Endothelial cell (in vitro differentiated cells): ENCODE results near the gene TMEM132D. TPM values are rescaled to one million over a fixed set of nuclear protein-coding genes. Genes with fewer than 3 reads are reported as not detected.

Experiments
- DNase-seq: peaks from one replicate; pipeline ENCODE4 v3.0.0; 2021; ENCODE audit warnings: low spot score
- H3K27ac Mint-ChIP-seq: one replicate; pipeline ENCODE4 v1.8.0; 2021; ENCODE audit warnings: mixed read lengths, inconsistent platforms; ENCODE audit not compliant: unreplicated experiment
- H3K27me3 Mint-ChIP-seq: one replicate; pipeline ENCODE4 v1.8.0; 2021; ENCODE audit warnings: mild to moderate bottlenecking, moderate library complexity, mixed read lengths, inconsistent platforms; ENCODE audit not compliant: unreplicated experiment
- H3K36me3 Mint-ChIP-seq: one replicate; pipeline ENCODE4 v1.8.0; 2021; ENCODE audit warnings: mild to moderate bottlenecking, low read depth, mixed read lengths, inconsistent platforms; ENCODE audit not compliant: unreplicated experiment
- H3K4me1 Mint-ChIP-seq: one replicate; pipeline ENCODE4 v1.8.0; 2021; ENCODE audit warnings: mild to moderate bottlenecking, mixed read lengths, inconsistent platforms; ENCODE audit not compliant: unreplicated experiment
- H3K4me3 Mint-ChIP-seq: one replicate; pipeline ENCODE4 v1.8.0; 2021; ENCODE audit warnings: mild to moderate bottlenecking, mixed read lengths, inconsistent platforms; ENCODE audit not compliant: unreplicated experiment
- H3K9me3 Mint-ChIP-seq: one replicate; pipeline ENCODE4 v1.8.0; 2021; ENCODE audit warnings: mixed read lengths, inconsistent platforms; ENCODE audit not compliant: unreplicated experiment
- total RNA-seq: library from RNA; stranded (reverse); fragmentation: NEBNext Ultra II Directional; extraction: Animal tissue kit (Norgen Biotek cat#: 25700); gene quantifications from one replicate; pipeline ENCODE4 v1.2.1, GENCODE V29; 2021; ENCODE audit not compliant: unreplicated experiment
- TF ChIP-seq, protein P1 (sequence below): fragments of 200-600 bp; sonication (generic); IDR thresholded peaks from one replicate; pipeline ENCODE4 v1.5.0; 2021; ENCODE audit warnings: antibody characterized with exemption; ENCODE audit not compliant: unreplicated experiment

Gene TMEM132D
- total RNA-seq, 1 donor from 2014 or later: not detected

DNA sequence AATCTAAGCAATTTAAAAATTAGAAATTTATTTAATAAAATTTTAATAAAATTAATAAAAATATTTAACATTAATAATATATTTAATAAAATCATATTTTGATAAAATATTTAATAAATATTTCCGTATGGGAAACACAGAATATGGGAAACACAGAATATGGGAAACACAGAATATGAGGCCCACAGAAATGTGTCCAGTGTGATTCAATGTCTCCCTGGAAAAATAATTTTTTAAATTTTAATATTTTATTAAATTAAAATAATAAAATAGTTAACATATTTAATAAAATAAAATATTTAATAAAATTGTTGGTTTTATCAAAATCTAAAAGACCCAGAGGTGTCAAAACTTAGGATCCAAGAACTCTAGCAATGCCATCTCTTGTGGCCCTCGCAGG is 186.4 kb downstream of the TMEM132D start:
- Mint-ChIP-seq H3K36me3 (peaks cover 4% of the 10 kb centered on the region), H3K4me1 (no peaks in the 10 kb centered on the region), H3K27me3 (peaks cover 4% of the 10 kb centered on the region), H3K27ac (no peak overlapping the region), H3K4me3 (no peak overlapping the region), H3K9me3 (peaks cover 49% of the 10 kb centered on the region)
- no peak for DNase-seq
- TF ChIP-seq, protein P1, sequence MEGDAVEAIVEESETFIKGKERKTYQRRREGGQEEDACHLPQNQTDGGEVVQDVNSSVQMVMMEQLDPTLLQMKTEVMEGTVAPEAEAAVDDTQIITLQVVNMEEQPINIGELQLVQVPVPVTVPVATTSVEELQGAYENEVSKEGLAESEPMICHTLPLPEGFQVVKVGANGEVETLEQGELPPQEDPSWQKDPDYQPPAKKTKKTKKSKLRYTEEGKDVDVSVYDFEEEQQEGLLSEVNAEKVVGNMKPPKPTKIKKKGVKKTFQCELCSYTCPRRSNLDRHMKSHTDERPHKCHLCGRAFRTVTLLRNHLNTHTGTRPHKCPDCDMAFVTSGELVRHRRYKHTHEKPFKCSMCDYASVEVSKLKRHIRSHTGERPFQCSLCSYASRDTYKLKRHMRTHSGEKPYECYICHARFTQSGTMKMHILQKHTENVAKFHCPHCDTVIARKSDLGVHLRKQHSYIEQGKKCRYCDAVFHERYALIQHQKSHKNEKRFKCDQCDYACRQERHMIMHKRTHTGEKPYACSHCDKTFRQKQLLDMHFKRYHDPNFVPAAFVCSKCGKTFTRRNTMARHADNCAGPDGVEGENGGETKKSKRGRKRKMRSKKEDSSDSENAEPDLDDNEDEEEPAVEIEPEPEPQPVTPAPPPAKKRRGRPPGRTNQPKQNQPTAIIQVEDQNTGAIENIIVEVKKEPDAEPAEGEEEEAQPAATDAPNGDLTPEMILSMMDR: no peak

DNA sequence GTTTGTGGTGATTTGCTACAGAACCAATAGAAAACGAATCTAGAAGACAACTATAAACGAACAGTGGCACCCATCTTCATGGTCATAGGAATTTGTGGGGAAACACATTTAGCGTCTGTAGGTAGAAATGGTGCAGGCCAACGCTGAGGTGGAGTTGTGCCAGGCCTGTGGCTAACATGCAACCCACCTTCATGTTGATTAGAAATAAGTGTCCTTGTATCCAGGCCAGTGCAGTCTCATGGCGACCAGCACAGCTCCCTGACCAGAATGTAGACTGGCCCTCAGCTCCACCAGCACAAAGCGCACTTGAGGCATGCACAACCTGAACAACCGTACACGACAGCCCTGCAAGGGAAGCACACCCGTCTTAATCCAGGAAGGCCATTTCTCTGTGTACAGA is 187.0 kb downstream of the TMEM132D start:
- Mint-ChIP-seq H3K36me3 (peaks cover 4% of the 10 kb centered on the region), H3K4me1 (no peaks in the 10 kb centered on the region), H3K9me3 (peaks cover 50% of the 10 kb centered on the region), H3K27ac (no peak overlapping the region), H3K4me3 (no peak overlapping the region), H3K27me3 (peaks cover 2% of the 10 kb centered on the region)
- no peak for DNase-seq
- TF ChIP-seq, protein P1: no peak

DNA sequence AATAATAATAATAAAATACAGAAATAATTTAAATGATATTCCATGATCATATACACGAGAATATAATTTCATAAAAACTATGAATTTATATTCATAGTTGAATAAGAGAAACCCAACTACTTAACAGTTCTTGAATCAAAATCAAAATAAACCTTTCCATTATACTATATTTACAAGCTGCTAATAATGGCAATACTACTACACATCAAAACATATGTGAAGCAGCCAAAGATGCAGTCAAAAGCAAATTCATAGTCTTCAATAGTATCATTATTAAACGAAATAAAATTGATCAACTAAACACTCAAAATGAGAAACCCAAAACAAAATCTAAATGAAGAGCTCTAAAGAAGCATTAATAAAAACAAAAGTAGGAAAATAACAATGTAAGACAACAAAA is 197.1 kb downstream of the TMEM132D start:
- H3K9me3 Mint-ChIP-seq: peaks cover 40% of the 10 kb centered on the region
- no peak for DNase-seq
- TF ChIP-seq, protein P1: no peak
- no peaks in the 10 kb centered on the region for H3K4me1 Mint-ChIP-seq
- peaks cover 4% of the 10 kb centered on the region for H3K27me3 Mint-ChIP-seq
- H3K4me3 Mint-ChIP-seq: no peak overlapping the region
- no peak overlapping the region for H3K27ac Mint-ChIP-seq
- no peaks in the 10 kb centered on the region for H3K36me3 Mint-ChIP-seq

DNA sequence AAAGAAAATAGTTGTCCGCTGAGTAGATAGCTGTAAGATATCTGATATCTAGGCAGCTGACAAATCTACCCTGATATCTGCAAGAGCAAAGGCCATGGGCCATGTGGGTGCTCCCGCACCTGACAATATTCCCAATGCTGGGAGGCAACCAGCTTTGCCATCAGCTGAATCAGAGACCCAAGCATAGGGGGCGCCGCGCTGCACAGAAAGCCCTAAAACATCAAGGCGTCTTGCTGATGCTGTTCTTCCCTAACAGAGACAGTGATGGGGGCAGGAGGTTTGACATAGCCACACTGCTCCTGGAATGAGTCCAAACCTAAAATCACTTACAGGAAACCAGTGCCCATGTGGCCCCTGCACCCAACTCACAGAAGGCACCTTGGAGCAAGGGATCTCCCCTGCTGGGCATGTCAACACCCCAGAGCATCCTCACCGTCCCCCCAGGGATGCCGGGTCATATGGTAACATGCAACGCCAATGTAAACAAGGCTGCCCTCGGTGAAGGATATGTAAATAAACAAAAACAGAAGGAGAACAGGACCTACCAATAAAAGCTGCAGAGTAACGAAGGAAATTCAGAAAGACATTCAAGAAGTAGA is 199.5 kb downstream of the TMEM132D start:
- peaks cover 2% of the 10 kb centered on the region for H3K27me3 Mint-ChIP-seq
- no peak overlapping the region for H3K27ac Mint-ChIP-seq
- H3K9me3 Mint-ChIP-seq: peaks cover 44% of the 10 kb centered on the region

DNA sequence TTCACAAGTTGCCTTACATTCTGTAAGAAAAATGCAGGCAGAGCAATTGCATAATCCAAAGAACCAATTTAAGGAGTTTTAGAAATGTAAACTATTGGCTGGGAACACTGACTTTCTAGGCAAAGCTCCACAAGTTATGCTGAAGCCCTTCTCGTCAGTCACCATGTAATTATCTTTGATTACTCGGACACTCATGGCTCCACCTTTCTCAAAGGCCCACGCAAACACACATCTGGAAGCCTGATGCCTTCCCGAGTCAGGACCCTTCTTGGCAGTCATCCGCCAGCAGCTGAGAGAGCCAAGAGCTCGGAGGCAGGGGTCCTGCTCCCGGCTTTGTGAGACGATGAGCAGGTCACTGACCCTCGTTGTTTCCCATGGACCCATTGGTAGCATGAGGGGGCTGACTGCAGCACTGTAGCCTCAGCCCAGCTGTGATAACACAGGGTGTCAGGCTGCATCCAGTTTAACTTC is 202.2 kb downstream of the TMEM132D start:
- no peaks in the 10 kb centered on the region for H3K4me1 Mint-ChIP-seq
- H3K36me3 Mint-ChIP-seq: peaks cover 5% of the 10 kb centered on the region
- TF ChIP-seq, protein P1: no peak
- H3K9me3 Mint-ChIP-seq: peaks cover 36% of the 10 kb centered on the region
- no peaks in the 10 kb centered on the region for H3K27me3 Mint-ChIP-seq
- no peak overlapping the region for H3K27ac Mint-ChIP-seq
- no peak overlapping the region for H3K4me3 Mint-ChIP-seq
- DNase-seq: no peak

More for the DNA sequence above, 199.5 kb downstream of the TMEM132D start:
- TF ChIP-seq, protein P1: no peak
- H3K4me1 Mint-ChIP-seq: no peaks in the 10 kb centered on the region
- no peak overlapping the region for H3K4me3 Mint-ChIP-seq
- DNase-seq: no peak
- peaks cover 5% of the 10 kb centered on the region for H3K36me3 Mint-ChIP-seq
